Cardiac fibroblast (primary cell): ENCODE data around the gene TSPAN9.
A peak's percentile ranks its signal among the peaks of the same experiment; 100 is the strongest.

ENCODE experiments used
- DNase-seq, 2 donors: peaks; one replicate each; pipeline versions ENCODE4 v3.0.0 to v3.0.0-alpha.2; 2010; ENCODE audit warnings: low read depth in 2 of 2
- H3K4me3 ChIP-seq, 2 donors: replicated peaks in 1 of 2; 1 replicate in 1 of 2; 2 replicates in 1 of 2; pipeline ENCODE4 v1.5.1; 2011; ENCODE audit warnings: low read depth in 2 of 2, low read length in 2 of 2, mild to moderate bottlenecking in 2 of 2, moderate library complexity in 1 of 2
- TF ChIP-seq, protein P1 (sequence below): IDR thresholded peaks from one replicate; pipeline ENCODE4 v1.5.1; 2011; ENCODE audit warnings: low read depth, mild to moderate bottlenecking, low read length, inconsistent platforms

TSPAN9 gene

DNA sequence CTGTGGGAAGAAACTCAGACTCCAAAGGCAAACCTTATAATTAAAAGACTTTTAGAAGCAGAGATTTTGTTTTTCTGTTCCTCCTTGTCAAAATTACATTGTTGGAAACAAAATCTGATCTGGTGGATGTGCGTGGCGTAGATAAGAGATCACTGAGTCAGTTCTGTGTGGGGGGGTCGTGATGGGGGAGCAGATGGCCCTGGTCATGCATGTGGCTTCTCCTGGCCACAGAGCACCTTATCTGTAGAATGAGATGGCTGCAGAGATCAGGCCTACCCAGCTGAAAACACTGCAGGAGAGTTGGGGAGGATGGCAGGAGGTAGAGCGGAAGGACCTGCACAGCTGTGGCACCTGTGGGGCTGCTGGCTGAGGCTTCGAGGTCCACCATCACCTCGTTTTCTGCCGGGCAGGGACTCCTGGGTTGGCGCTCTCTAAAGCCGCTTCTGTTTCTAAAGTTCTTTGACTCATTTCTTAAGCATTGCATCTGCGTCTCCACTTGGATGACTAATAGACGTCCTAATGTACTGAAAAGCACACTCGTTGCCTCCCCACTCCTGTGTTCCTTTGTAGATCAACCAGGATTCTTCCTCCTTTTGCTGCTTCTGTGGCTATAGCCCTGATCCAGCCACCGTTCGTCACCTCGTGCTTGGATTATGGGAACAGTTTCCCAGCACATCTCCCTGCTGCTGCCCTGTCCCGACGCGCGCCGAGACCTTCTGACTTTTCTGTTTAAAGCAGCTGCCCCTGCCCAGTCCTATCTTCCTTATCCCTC is 93.4 kb downstream of the TSPAN9 start:
- peak; percentile 81 to 95 for DNase-seq
- TF ChIP-seq, protein P1, sequence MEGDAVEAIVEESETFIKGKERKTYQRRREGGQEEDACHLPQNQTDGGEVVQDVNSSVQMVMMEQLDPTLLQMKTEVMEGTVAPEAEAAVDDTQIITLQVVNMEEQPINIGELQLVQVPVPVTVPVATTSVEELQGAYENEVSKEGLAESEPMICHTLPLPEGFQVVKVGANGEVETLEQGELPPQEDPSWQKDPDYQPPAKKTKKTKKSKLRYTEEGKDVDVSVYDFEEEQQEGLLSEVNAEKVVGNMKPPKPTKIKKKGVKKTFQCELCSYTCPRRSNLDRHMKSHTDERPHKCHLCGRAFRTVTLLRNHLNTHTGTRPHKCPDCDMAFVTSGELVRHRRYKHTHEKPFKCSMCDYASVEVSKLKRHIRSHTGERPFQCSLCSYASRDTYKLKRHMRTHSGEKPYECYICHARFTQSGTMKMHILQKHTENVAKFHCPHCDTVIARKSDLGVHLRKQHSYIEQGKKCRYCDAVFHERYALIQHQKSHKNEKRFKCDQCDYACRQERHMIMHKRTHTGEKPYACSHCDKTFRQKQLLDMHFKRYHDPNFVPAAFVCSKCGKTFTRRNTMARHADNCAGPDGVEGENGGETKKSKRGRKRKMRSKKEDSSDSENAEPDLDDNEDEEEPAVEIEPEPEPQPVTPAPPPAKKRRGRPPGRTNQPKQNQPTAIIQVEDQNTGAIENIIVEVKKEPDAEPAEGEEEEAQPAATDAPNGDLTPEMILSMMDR: no peak
- no peak overlapping the region for H3K4me3 ChIP-seq

DNA sequence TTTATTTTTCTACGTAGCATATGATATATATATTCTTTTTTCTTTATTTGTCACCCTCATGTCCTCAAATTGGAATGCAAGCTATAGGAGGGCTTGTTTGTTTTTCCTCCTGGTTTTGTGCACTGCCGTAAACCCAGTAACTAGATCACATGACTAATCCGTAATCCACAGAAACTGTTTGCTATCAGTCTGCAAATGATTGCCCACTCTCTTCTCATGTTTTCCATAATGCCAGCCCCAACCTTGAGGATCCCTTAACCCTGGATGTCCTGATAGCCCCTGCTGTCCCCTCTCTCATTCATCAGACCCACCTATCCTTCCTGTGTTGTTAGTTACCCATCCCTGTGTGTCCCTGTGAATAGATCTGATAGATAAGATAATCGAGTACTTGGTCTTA is 94.0 kb downstream of the TSPAN9 start:
- TF ChIP-seq, protein P1: no peak
- DNase-seq: no peak
- no peak overlapping the region for H3K4me3 ChIP-seq

GRCh38 chr12:3172124-3173007 is 95.2 kb downstream of the TSPAN9 start:
- no peak for DNase-seq
- TF ChIP-seq, protein P1: no peak
- no peak overlapping the region for H3K4me3 ChIP-seq

DNA sequence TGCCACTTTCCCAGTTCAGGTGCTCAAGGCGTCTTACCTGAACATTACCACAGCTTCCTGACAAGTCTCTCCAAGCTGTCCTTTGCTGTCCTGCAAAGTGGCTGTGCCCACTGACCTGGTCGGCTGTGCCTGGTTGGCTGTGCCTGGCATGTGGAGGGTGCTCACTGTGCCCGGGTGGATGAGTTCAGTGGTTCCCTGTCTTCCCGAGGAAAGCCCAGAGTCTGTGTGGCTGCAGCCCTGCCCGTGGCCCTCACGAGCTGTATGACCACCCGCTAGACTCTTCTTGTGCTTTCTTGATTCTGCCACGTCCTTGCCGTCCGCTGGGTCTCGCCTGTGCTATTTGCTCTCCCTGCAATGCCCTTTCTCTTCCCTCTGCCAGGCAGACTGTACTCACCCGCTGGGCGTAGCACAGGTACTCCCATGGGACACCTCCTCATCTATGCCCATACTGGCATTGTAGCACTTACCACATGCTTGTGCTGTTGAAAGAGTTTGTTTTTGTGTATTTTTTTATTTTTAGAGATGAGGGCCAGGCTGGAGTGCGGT is 95.9 kb downstream of the TSPAN9 start:
- DNase-seq: no peak
- H3K4me3 ChIP-seq: no peak overlapping the region
- TF ChIP-seq, protein P1: no peak

- no peak for DNase-seq
- no peak overlapping the region for H3K4me3 ChIP-seq
- TF ChIP-seq, protein P1: no peak
These were observed 96.7 kb downstream of the TSPAN9 start for GRCh38 chr12:3173912-3174311.

- no peak overlapping the region for H3K4me3 ChIP-seq
- no peak for DNase-seq
- TF ChIP-seq, protein P1: no peak
These were observed 98.1 kb downstream of the TSPAN9 start for GRCh38 chr12:3175238-3175637.
